ENCODE data around the gene OXLD1. TPM values are rescaled to one million over a fixed set of nuclear protein-coding genes. Genes with fewer than 3 reads are reported as not detected.
A peak's percentile ranks its signal among the peaks of the same experiment; 100 is the strongest.

OXLD1 gene
- total and polyA plus RNA-seq, 7 donors = 15.5 to 44.9 (median 23.6) TPM

- no peak for TF ChIP-seq CTCF (IDR thresholded peaks at IDR 0.05)
- no peaks in the 10 kb centered on the region for H3K9me3 ChIP-seq
- H3K27ac ChIP-seq = no peak overlapping the region
- peaks cover 13 to 93% of the 10 kb centered on the region in 2 donors for H3K36me3 ChIP-seq (ENCODE audit: insufficient read depth in 1 of 2, low read depth in 1 of 2)
- no peaks in the 10 kb centered on the region for H3K27me3 ChIP-seq (ENCODE audit: insufficient read depth in 3 of 3, low read length in 2 of 3)
- H3K4me1 ChIP-seq = peaks cover 26% of the 10 kb centered on the region
- H3K4me3 ChIP-seq = no peak overlapping the region
- no peak for DNase-seq
- ATAC-seq = no peak
- 40 to 74% (median 59%) methylated on average over 7 of the region's 7 CpGs for WGBS, 3 donors
- intact Hi-C loops (cut with DNase I) = no loop called here
These were observed 49.5 kb downstream of the OXLD1 start for GRCh38 chr17:81616877-81617276.

- peaks cover 21% of the 10 kb centered on the region for H3K4me1 ChIP-seq
- no peak overlapping the region for H3K4me3 ChIP-seq
- WGBS, 3 donors = 69 to 84% (median 76%) methylated on average over 4 of the region's 4 CpGs
- intact Hi-C loops (cut with DNase I) = no loop called here
- peaks cover 8 to 89% of the 10 kb centered on the region in 2 donors for H3K36me3 ChIP-seq (ENCODE audit: insufficient read depth in 1 of 2, low read depth in 1 of 2)
- no peaks in the 10 kb centered on the region for H3K27me3 ChIP-seq (ENCODE audit: insufficient read depth in 3 of 3, low read length in 2 of 3)
- TF ChIP-seq CTCF (IDR thresholded peaks at IDR 0.05) = no peak
- no peaks in the 10 kb centered on the region for H3K9me3 ChIP-seq
- no peak for DNase-seq
- ATAC-seq = no peak
- peak overlapping the region; percentile 67 for H3K27ac ChIP-seq
These were observed 50.9 kb downstream of the OXLD1 start for GRCh38 chr17:81615401-81615930.

Other genes starting within 250 kb of the OXLD1 start
- gene ACTG1, start 153.8 kb downstream of the OXLD1 start, total RNA-seq = 100 to 1,000 TPM; 341 to 567 (median 431) TPM
- gene ACTG1, start 153.8 kb downstream of the OXLD1 start, polyA plus RNA-seq = 100 to 1,000 TPM; 150 to 620 (median 219) TPM
- gene FSCN2, start 138.2 kb downstream of the OXLD1 start, total RNA-seq = under 1 TPM in 3 of 4 donors, not detected in 1; 0.13 to 0.71 (median 0.38) TPM
- under 1 TPM; 0.08 to 0.09 (median 0.08) TPM for gene FSCN2, start 138.2 kb downstream of the OXLD1 start, polyA plus RNA-seq
- 10 to 100 TPM; 11.8 to 13.1 (median 12.7) TPM for gene FAAP100, start 114.3 kb downstream of the OXLD1 start, total RNA-seq
- gene FAAP100, start 114.3 kb downstream of the OXLD1 start, polyA plus RNA-seq = 10 to 100 TPM; 11.6 to 16.3 (median 12.6) TPM
- gene NPLOC4, start 29.5 kb downstream of the OXLD1 start, total RNA-seq = 100 to 1,000 TPM; 151 to 324 (median 219) TPM
- gene NPLOC4, start 29.5 kb downstream of the OXLD1 start, polyA plus RNA-seq = 100 to 1,000 TPM in 2 of 3 donors, 10 to 100 TPM in 1; 87.3 to 414 (median 117) TPM
- gene TSPAN10, start 29.4 kb downstream of the OXLD1 start, total RNA-seq = under 1 TPM in 2 of 4 donors, not detected in 2; 0.22 to 0.67 TPM
- under 1 TPM; 0.09 to 0.39 (median 0.14) TPM for gene TSPAN10, start 29.4 kb downstream of the OXLD1 start, polyA plus RNA-seq
- under 1 TPM in 1 of 4 donors, not detected in 3; 0.64 TPM for gene PDE6G, start 10.1 kb downstream of the OXLD1 start, total RNA-seq
- 1 to 10 TPM in 1 of 3 donors, under 1 TPM in 2; 0.25 to 1.5 (median 0.56) TPM for gene PDE6G, start 10.1 kb downstream of the OXLD1 start, polyA plus RNA-seq
- gene CCDC137, start 132 bp upstream of the OXLD1 start, total RNA-seq = 10 to 100 TPM in 1 of 4 donors, 1 to 10 TPM in 3; 4.8 to 14.9 (median 8.6) TPM
- 10 to 100 TPM; 11.3 to 47.4 (median 28.5) TPM for gene CCDC137, start 132 bp upstream of the OXLD1 start, polyA plus RNA-seq
- 10 to 100 TPM in 3 of 4 donors, 1 to 10 TPM in 1; 7.8 to 15.6 (median 11.9) TPM for gene ARL16, start 17.2 kb upstream of the OXLD1 start, total RNA-seq
- 10 to 100 TPM; 23.2 to 29.3 (median 29.1) TPM for gene ARL16, start 17.2 kb upstream of the OXLD1 start, polyA plus RNA-seq
- 10 to 100 TPM; 38.6 to 74.5 (median 56.5) TPM for gene HGS, start 17.4 kb upstream of the OXLD1 start, total RNA-seq
- 100 to 1,000 TPM in 2 of 3 donors, 10 to 100 TPM in 1; 62.3 to 158 (median 139) TPM for gene HGS, start 17.4 kb upstream of the OXLD1 start, polyA plus RNA-seq
- 100 to 1,000 TPM in 2 of 4 donors, 10 to 100 TPM in 2; 93.0 to 175 (median 104) TPM for gene MRPL12, start 36.8 kb upstream of the OXLD1 start, total RNA-seq
- 100 to 1,000 TPM; 222 to 558 (median 242) TPM for gene MRPL12, start 36.8 kb upstream of the OXLD1 start, polyA plus RNA-seq
- 1 to 10 TPM; 2.4 to 6.3 (median 3.8) TPM for gene SLC25A10, start 45.7 kb upstream of the OXLD1 start, total RNA-seq
- 1 to 10 TPM; 5.9 to 7.0 (median 6.3) TPM for gene SLC25A10, start 45.7 kb upstream of the OXLD1 start, polyA plus RNA-seq
- not detected for gene GCGR, start 137.5 kb upstream of the OXLD1 start, total RNA-seq
- gene GCGR, start 137.5 kb upstream of the OXLD1 start, polyA plus RNA-seq = under 1 TPM in 2 of 3 donors, not detected in 1; 0.03 to 0.08 TPM
- 10 to 100 TPM; 20.5 to 47.6 (median 25.7) TPM for gene MCRIP1, start 166.7 kb upstream of the OXLD1 start, total RNA-seq
- 100 to 1,000 TPM in 1 of 3 donors, 10 to 100 TPM in 2; 45.1 to 187 (median 57.1) TPM for gene MCRIP1, start 166.7 kb upstream of the OXLD1 start, polyA plus RNA-seq
- gene PPP1R27, start 168.4 kb upstream of the OXLD1 start, total RNA-seq = 1,000 to 10,000 TPM in 3 of 4 donors, 100 to 1,000 TPM in 1; 976 to 2,217 (median 1,286) TPM
- 100 to 1,000 TPM; 296 to 661 (median 603) TPM for gene PPP1R27, start 168.4 kb upstream of the OXLD1 start, polyA plus RNA-seq
- gene P4HB, start 193.9 kb upstream of the OXLD1 start, total RNA-seq = 100 to 1,000 TPM; 244 to 361 (median 296) TPM
- 100 to 1,000 TPM; 236 to 384 (median 267) TPM for gene P4HB, start 193.9 kb upstream of the OXLD1 start, polyA plus RNA-seq
- gene ARHGDIA, start 204.7 kb upstream of the OXLD1 start, total RNA-seq = 100 to 1,000 TPM in 3 of 4 donors, 10 to 100 TPM in 1; 88.3 to 192 (median 160) TPM
- 100 to 1,000 TPM in 2 of 3 donors, 10 to 100 TPM in 1; 79.1 to 268 (median 100) TPM for gene ARHGDIA, start 204.7 kb upstream of the OXLD1 start, polyA plus RNA-seq
- 10 to 100 TPM; 23.0 to 58.4 (median 47.1) TPM for gene ALYREF, start 225.0 kb upstream of the OXLD1 start, total RNA-seq
- gene ALYREF, start 225.0 kb upstream of the OXLD1 start, polyA plus RNA-seq = 10 to 100 TPM; 37.5 to 79.8 (median 43.8) TPM
- 100 to 1,000 TPM; 118 to 208 (median 135) TPM for gene ANAPC11, start 225.1 kb upstream of the OXLD1 start, total RNA-seq
- 100 to 1,000 TPM; 273 to 369 (median 323) TPM for gene ANAPC11, start 225.1 kb upstream of the OXLD1 start, polyA plus RNA-seq
- gene NPB, start 235.6 kb upstream of the OXLD1 start, total RNA-seq = under 1 TPM; 0.42 to 0.78 (median 0.55) TPM
- gene NPB, start 235.6 kb upstream of the OXLD1 start, polyA plus RNA-seq = 1 to 10 TPM in 1 of 3 donors, under 1 TPM in 2; 0.73 to 2.9 (median 0.76) TPM
- gene PCYT2, start 244.8 kb upstream of the OXLD1 start, total RNA-seq = 10 to 100 TPM; 10.2 to 26.9 (median 19.2) TPM
- gene PCYT2, start 244.8 kb upstream of the OXLD1 start, polyA plus RNA-seq = 10 to 100 TPM; 13.2 to 14.1 (median 13.3) TPM